GM10266 (cell line): Measurements from ENCODE around the gene TGFB1.

Experiments
- DNase-seq: peaks from one replicate; pipeline ENCODE4 v3.0.0; 2012; ENCODE audit errors: extremely low spot score
- CTCF ChIP-seq: IDR thresholded peaks from 2 replicates; pipeline ENCODE4 v1.5.1; 2012; ENCODE audit warnings: mild to moderate bottlenecking, low read depth; ENCODE audit not compliant: control insufficient read depth, insufficient read depth; ENCODE audit errors: missing control alignments

Gene TGFB1

DNA sequence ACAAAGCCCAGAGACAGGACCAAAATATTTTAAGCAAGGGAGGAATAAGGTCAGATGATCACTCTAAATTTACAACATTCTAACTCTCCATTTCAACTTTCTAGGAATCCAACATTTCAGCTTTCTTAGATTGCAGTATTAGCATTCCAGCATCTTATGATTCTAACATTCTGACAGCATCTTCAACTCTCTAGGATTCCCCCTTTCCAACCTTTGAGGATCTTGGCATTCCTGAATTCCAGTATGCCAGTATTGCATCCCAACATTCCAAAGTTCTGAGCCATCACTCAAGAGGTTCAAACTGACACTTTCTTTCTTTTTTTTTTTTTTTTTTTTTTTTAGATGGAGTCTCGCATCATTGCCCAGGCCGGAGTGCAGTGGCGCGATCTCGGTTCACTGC, 13.8 kb downstream of the TGFB1 start:
- no peak for TF ChIP-seq CTCF
- DNase-seq = no peak

- TF ChIP-seq CTCF = no peak
- no peak for DNase-seq
These were observed 18.3 kb downstream of the TGFB1 start for GRCh38 chr19:41335467-41335866.

- DNase-seq = no peak
- no peak for TF ChIP-seq CTCF
These were observed 18.9 kb downstream of the TGFB1 start for GRCh38 chr19:41334793-41335192.

DNA sequence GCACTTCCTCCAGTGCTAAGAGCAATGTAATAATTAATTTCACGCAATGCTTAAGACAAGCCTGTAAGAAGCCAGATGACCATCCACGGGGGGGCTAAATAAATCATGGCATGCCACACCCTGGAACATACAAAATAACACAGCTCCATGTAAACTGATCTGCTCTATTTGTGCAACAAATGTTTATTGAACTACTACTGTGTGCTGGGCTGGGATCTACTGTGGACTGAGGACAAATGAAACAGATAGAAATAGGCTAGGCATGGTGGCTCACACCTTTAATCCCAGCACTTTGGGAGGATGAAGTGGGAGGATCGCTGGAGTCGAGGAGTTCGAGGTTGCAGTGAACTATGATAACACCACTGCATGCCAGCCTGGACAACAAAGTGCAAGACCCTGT, 21.3 kb downstream of the TGFB1 start:
- no peak for DNase-seq
- TF ChIP-seq CTCF = no peak

DNA sequence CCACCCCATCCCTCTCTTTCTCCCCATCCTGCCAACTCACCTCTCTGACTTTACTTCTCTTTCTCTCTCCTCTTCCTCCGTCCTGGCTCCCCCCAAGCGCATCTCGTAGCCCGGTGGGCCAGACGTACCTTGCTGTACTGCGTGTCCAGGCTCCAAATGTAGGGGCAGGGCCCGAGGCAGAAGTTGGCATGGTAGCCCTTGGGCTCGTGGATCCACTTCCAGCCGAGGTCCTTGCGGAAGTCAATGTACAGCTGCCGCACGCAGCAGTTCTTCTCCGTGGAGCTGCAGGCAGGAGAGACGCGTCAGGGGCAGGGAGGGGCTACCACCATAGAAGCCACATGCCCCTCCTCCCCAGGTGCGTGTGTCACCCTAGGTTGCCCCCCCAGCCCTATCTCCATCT, 21.7 kb downstream of the TGFB1 start:
- TF ChIP-seq CTCF = no peak
- DNase-seq = no peak

- no peak for TF ChIP-seq CTCF
- DNase-seq = no peak
These were observed 22.6 kb downstream of the TGFB1 start for GRCh38 chr19:41330946-41331678.

DNA sequence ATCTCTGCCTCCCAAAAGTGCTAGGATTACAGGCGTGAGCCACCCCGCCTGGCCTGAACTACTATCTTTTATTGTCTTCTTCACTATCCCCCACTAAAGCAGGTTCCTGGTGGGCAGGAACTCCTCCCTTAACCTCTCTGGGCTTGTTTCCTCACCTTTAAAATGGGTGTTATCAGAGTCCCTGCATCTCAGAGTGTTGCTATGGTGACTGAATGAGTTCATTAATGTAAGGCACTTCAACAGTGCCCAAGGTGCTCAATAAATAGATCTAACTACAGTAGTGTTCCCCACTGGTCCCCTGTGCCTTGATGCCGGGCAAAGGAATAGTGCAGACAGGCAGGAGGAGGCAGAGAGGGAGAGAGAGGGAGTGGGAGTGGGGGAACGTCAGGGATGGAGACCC, 23.2 kb downstream of the TGFB1 start:
- TF ChIP-seq CTCF = no peak
- no peak for DNase-seq
